Measurements from ENCODE around the gene CDK5R1.

GRCh38 chr17:32477220-32477619 lies 9.6 kb upstream of the CDK5R1 start:
- TF ChIP-seq CTCF (IDR thresholded peaks at IDR 0.05) (no peak), POLR2A (IDR thresholded peaks at IDR 0.05) (no peak)

All from esophagus squamous epithelium (tissue), 4 donors.